Activated naive CD4-positive, alpha-beta T cell treated with anti-CD3 and anti-CD28 coated beads, Interleukin-2, amount 50 U/mL, for 24 hours (primary cell): ENCODE data around the gene ADAMTS14.
"Not testable (repeated sequence)": the region's sequence is repeated elsewhere in the genome, so short reads cannot be mapped to it uniquely, and the experiment has no call there.

ENCODE experiments used
- H3K27ac Mint-ChIP-seq: one replicate; pipeline ENCODE4 v1.8.0; 2021; ENCODE audit warnings: mild to moderate bottlenecking, mixed read lengths
- H3K27me3 Mint-ChIP-seq: one replicate; pipeline ENCODE4 v1.8.0; 2021; ENCODE audit warnings: mixed read lengths
- H3K36me3 Mint-ChIP-seq: one replicate; pipeline ENCODE4 v1.8.0; 2021; ENCODE audit warnings: mixed read lengths
- H3K4me1 Mint-ChIP-seq: one replicate; pipeline ENCODE4 v1.8.0; 2021; ENCODE audit warnings: mixed read lengths
- H3K4me3 Mint-ChIP-seq: one replicate; pipeline ENCODE4 v1.8.0; 2021; ENCODE audit warnings: mild to moderate bottlenecking, mixed read lengths
- H3K9me3 Mint-ChIP-seq: one replicate; pipeline ENCODE4 v1.8.0; 2021; ENCODE audit warnings: mixed read lengths

The ADAMTS14 gene

GRCh38 chr10:70666960-70667798 is 5.1 kb upstream of the ADAMTS14 start:
- Mint-ChIP-seq H3K27me3 (peaks cover 9% of the 10 kb centered on the region), H3K36me3 (no peaks in the 10 kb centered on the region), H3K9me3 (no peaks in the 10 kb centered on the region), H3K4me1 (peaks cover 3% of the 10 kb centered on the region), H3K27ac (no peak overlapping the region), H3K4me3 (no peak overlapping the region)

- not testable (repeated sequence) for H3K9me3 Mint-ChIP-seq
These were observed 4.5 kb upstream of the ADAMTS14 start for GRCh38 chr10:70667818-70668217.

GRCh38 chr10:70668454-70668970 is 3.8 kb upstream of the ADAMTS14 start:
- Mint-ChIP-seq H3K27ac (no peak overlapping the region), H3K27me3 (peaks cover 16% of the 10 kb centered on the region), H3K4me1 (peaks cover 10% of the 10 kb centered on the region), H3K4me3 (no peak overlapping the region), H3K36me3 (no peaks in the 10 kb centered on the region), H3K9me3 (no peaks in the 10 kb centered on the region)

More at GRCh38 chr10:70667818-70668217, 4.5 kb upstream of the ADAMTS14 start:
- H3K4me1 Mint-ChIP-seq, H3K27me3 Mint-ChIP-seq, H3K4me3 Mint-ChIP-seq, H3K36me3 Mint-ChIP-seq, H3K27ac Mint-ChIP-seq: not testable (repeated sequence)

DNA sequence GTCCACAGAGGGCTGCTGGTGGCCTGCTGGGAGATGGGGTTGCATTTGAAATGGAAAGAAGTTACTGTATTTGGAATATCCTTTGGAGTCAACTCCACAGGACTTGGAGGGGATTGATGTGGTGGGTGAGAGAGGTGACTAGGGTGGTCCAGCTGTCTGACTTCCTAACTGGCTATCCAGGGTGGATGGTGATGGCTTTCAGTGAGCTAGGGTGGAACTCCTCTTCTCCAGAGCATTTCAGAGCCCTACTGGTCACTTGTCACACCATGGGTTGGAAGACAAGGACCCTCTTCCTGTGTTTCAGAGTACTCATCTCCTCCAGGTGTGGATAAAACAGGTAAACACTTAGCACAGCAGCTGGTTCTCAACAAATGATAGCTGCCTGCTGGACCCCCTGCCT is 3.3 kb upstream of the ADAMTS14 start:
- Mint-ChIP-seq H3K27me3 (peaks cover 19% of the 10 kb centered on the region), H3K27ac (no peak overlapping the region), H3K36me3 (no peaks in the 10 kb centered on the region), H3K4me1 (peaks cover 10% of the 10 kb centered on the region), H3K4me3 (no peak overlapping the region), H3K9me3 (no peaks in the 10 kb centered on the region)

- H3K27me3 Mint-ChIP-seq: peaks cover 22% of the 10 kb centered on the region
- no peaks in the 10 kb centered on the region for H3K9me3 Mint-ChIP-seq
- no peak overlapping the region for H3K4me3 Mint-ChIP-seq
- H3K4me1 Mint-ChIP-seq: peaks cover 10% of the 10 kb centered on the region
- H3K27ac Mint-ChIP-seq: no peak overlapping the region
- no peaks in the 10 kb centered on the region for H3K36me3 Mint-ChIP-seq
These were observed 2.5 kb upstream of the ADAMTS14 start for GRCh38 chr10:70669732-70670317.

DNA sequence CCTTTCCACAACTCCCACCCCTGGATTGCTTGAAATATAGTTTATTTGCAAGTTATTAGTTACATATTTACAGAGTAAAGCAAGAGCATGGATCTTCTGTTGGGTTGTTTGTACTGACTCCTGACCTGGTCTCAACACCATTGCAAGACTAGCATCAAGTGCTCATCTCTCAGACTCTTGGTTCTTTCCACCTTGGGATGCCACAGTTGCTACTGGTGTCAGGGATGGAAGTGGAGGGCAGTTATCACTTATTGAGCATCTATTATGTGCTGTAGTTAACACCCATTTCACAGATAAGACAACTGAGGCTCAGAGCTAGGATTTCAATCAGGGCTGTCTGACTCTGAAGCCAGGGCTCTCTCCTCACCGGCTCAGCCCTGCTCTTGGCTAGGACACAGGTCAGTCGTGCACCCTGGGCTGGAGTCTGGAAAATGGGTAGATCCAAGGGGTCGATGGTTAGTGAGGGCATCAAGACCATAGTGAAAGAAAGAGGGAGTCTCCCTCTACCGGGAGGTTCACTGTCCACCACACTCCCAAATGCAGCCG is 614 bp upstream of the ADAMTS14 start:
- no peaks in the 10 kb centered on the region for H3K36me3 Mint-ChIP-seq
- H3K4me3 Mint-ChIP-seq: peak overlapping the region; percentile 66
- H3K27ac Mint-ChIP-seq: no peak overlapping the region
- peaks cover 30% of the 10 kb centered on the region for H3K27me3 Mint-ChIP-seq
- H3K4me1 Mint-ChIP-seq: peaks cover 10% of the 10 kb centered on the region
- H3K9me3 Mint-ChIP-seq: no peaks in the 10 kb centered on the region

DNA sequence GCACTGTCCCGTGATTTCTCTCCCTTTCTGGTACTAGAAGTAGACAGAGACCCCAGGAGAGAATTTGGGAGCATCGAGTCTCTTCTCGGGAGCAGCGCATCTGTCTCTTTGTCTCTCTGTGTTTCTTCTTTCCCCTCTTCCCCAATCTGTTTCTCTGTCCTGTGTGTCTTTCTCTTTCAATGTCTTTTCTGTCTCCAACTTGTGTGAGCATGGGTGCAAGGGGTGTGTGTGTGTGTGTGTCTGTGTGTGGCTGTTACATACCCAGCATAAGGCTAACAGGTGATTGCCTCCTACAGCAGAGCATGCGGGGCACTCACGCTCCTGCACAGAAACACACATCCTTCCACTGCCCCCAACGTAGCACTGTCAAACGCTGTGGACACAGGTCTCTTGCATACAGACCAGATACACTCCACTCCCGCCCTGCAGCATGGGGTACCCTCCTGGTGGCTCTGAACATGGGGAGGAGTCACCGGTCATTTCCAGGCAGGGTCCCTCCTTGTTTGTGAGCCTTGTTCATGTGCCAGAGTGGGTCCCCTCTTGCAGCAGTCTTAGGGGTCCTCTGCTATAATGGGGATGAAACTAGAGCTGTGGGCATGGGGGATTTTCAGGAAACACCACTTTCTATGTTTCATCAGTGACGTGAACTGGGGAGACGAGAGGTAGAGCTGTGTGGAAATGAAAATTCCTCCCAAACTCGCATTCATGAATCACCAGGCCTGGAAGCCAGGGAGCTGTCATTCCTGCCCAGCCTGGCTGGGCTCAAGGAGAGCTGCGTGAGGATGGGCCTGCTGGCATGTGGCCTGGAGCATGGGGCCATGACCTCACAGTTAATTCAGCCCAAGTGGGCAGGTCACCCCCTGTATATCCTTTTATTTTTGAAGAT is 980 bp downstream of the ADAMTS14 start:
- Mint-ChIP-seq H3K36me3 (no peaks in the 10 kb centered on the region), H3K4me1 (peaks cover 10% of the 10 kb centered on the region), H3K27me3 (peaks cover 30% of the 10 kb centered on the region), H3K9me3 (no peaks in the 10 kb centered on the region), H3K4me3 (peak overlapping the region; percentile 11), H3K27ac (peak overlapping the region; percentile 0)

- Mint-ChIP-seq H3K27ac (no peak overlapping the region), H3K4me1 (peaks cover 10% of the 10 kb centered on the region), H3K27me3 (peaks cover 30% of the 10 kb centered on the region), H3K36me3 (no peaks in the 10 kb centered on the region), H3K9me3 (no peaks in the 10 kb centered on the region), H3K4me3 (no peak overlapping the region)
These were observed 1.7 kb downstream of the ADAMTS14 start for GRCh38 chr10:70673929-70674559.

DNA sequence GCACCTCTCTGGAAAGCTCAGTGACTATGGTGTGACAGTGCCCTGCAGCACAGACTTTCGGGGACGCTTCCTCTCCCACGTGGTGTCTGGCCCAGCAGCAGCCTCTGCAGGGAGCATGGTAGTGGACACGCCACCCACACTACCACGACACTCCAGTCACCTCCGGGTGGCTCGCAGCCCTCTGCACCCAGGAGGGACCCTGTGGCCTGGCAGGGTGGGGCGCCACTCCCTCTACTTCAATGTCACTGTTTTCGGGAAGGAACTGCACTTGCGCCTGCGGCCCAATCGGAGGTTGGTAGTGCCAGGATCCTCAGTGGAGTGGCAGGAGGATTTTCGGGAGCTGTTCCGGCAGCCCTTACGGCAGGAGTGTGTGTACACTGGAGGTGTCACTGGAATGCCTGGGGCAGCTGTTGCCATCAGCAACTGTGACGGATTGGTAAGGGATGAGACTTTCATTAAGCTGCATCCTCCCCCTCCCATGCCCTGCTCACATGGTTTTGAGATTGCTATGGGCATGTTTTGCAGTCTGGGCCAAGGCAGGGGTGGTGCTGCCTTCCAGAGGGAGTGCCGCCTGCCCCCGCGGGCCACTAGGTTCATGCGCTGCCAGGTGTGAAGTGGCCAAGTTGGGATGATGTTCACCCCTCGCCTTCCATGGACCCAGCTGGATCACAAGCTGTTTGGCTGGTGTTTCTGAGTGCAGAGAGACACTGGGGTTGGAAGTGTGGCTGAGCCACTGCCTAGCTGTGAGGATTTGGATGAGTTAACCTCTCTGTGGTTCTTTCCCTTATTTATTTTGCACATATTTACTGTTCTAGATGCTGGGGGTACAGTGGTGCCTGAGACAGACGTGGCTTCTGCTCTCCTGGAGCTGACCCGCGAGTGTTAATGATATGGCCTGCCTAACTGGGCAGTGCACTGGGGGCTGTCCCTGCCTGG is 2.5 kb downstream of the ADAMTS14 start:
- Mint-ChIP-seq H3K9me3 (no peaks in the 10 kb centered on the region), H3K27me3 (peaks cover 30% of the 10 kb centered on the region), H3K4me1 (peaks cover 10% of the 10 kb centered on the region), H3K4me3 (no peak overlapping the region), H3K27ac (no peak overlapping the region), H3K36me3 (no peaks in the 10 kb centered on the region)

DNA sequence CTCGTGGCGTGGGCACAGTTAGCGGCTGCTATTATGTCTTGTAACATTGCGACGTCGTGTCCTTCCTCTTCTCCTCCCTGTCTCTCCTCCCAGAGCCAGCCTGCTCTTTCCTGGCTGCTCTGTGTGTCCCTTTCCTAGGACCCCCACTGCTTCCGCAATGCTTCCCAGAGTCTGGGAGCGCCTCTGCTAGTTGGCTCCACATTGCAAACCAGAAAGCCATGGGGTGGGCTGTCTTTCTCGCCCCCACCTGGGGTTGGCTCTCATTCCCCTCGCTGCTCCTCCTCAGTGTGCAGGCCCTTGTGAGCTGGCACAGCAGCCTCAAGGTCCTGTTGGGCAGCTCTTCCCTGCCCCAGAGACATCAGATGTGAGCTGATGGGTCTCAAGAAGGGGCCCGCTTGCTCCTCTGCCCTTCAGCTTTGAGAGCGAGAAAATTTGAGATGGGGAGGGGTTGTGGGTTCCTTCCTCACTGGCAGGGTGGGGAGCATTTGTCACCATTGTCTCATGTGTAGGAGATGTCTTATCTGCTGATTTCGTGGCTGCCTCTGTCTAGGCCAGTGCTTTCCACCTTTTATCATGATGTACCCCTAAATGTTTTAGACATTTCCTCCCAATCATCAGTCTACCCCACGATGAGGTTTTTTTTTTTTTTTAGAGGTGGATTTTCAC is 3.3 kb downstream of the ADAMTS14 start:
- H3K27ac Mint-ChIP-seq: no peak overlapping the region

DNA sequence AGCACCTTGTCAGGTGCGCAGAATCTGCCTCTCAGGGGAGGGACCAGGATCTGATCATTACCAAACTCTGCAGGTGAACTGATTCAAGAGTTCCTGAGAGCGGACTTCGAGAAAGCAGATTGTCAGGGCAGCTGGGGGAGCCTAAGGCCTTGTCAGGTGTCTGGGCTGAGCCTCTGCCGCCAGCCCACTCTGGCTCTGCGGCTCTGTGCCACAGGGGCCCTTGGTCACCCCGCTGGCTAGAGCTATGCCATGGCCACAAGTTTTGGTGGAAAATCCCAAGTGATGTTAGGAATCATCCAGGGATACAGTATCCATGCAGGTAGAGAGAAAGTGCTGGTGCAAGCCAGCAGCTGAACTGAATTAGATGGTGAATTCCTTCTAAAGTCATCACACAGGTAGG is 4.2 kb downstream of the ADAMTS14 start:
- Mint-ChIP-seq H3K4me1 (peaks cover 10% of the 10 kb centered on the region), H3K4me3 (no peak overlapping the region), H3K36me3 (no peaks in the 10 kb centered on the region), H3K27ac (no peak overlapping the region), H3K27me3 (peaks cover 26% of the 10 kb centered on the region), H3K9me3 (no peaks in the 10 kb centered on the region)

More for the DNA sequence above, 3.3 kb downstream of the ADAMTS14 start:
- H3K4me1 Mint-ChIP-seq: peaks cover 10% of the 10 kb centered on the region
- no peaks in the 10 kb centered on the region for H3K9me3 Mint-ChIP-seq
- no peaks in the 10 kb centered on the region for H3K36me3 Mint-ChIP-seq
- peaks cover 30% of the 10 kb centered on the region for H3K27me3 Mint-ChIP-seq
- H3K4me3 Mint-ChIP-seq: no peak overlapping the region

- Mint-ChIP-seq H3K4me3 (no peak overlapping the region), H3K4me1 (peaks cover 6% of the 10 kb centered on the region), H3K9me3 (no peaks in the 10 kb centered on the region), H3K27me3 (peaks cover 21% of the 10 kb centered on the region), H3K27ac (no peak overlapping the region), H3K36me3 (no peaks in the 10 kb centered on the region)
These were observed 4.7 kb downstream of the ADAMTS14 start for GRCh38 chr10:70677016-70677415.

- Mint-ChIP-seq H3K4me1 (peaks cover 6% of the 10 kb centered on the region), H3K27me3 (peaks cover 21% of the 10 kb centered on the region), H3K4me3 (no peak overlapping the region), H3K36me3 (no peaks in the 10 kb centered on the region), H3K27ac (no peak overlapping the region), H3K9me3 (no peaks in the 10 kb centered on the region)
These were observed 5.4 kb downstream of the ADAMTS14 start for GRCh38 chr10:70677620-70678249.
